SK-N-SH treated with all-trans-retinoic acid at 6 μM for 48 hours (cell line): Measurements from ENCODE around the gene NOP10.

Experiments used
- ATAC-seq: fragments of 200-7000 bp; cut with Tn5 transposase; 3 replicates; pipeline ENCODE4 v1.9.1; 2020; ENCODE audit warnings: mild to moderate bottlenecking, moderate library complexity
- ARNTL ChIP-seq: fragments of 450-650 bp; formaldehyde crosslinking; IDR thresholded peaks from 2 replicates; pipeline ENCODE4 v1.5.0; 2020; ENCODE audit warnings: low read depth, mild to moderate bottlenecking, moderate library complexity, borderline replicate concordance
- BACH2 ChIP-seq: fragments of 250-450 bp; sonication (Bioruptor Pico); IDR thresholded peaks from 2 replicates; pipeline ENCODE4 v1.9.0; 2021; ENCODE audit warnings: mild to moderate bottlenecking, borderline replicate concordance
- CSDC2 ChIP-seq: fragments of 250-450 bp; sonication (Bioruptor Pico); IDR thresholded peaks from 2 replicates; pipeline ENCODE4 v1.5.0; 2020; ENCODE audit warnings: mild to moderate bottlenecking, moderate library complexity
- GLIS3 ChIP-seq: fragments of 250-450 bp; sonication (Bioruptor Pico); IDR thresholded peaks from 2 replicates; pipeline ENCODE4 v1.5.0; 2020; ENCODE audit warnings: mild to moderate bottlenecking, moderate library complexity
- ISL1 ChIP-seq: fragments of 250-450 bp; sonication (Bioruptor Pico); IDR thresholded peaks from 2 replicates; pipeline ENCODE4 v2.1.2; 2022; ENCODE audit warnings: mild to moderate bottlenecking, moderate library complexity
- PPARA ChIP-seq: fragments of 250-450 bp; sonication (Bioruptor Pico); IDR thresholded peaks from 2 replicates; pipeline ENCODE4 v1.5.0; 2020; ENCODE audit warnings: mild to moderate bottlenecking, borderline replicate concordance
- RARB ChIP-seq: fragments of 250-450 bp; sonication (Bioruptor Pico); IDR thresholded peaks from 2 replicates; pipeline ENCODE4 v1.8.0; 2021; ENCODE audit warnings: mild to moderate bottlenecking, moderate library complexity
- SNAI2 ChIP-seq: fragments of 250-450 bp; sonication (Bioruptor Pico); IDR thresholded peaks from 2 replicates; pipeline ENCODE4 v1.5.0; 2020; ENCODE audit warnings: mild to moderate bottlenecking, moderate library complexity
- TCF4 ChIP-seq: fragments of 250-450 bp; sonication (Bioruptor Pico); IDR thresholded peaks from 2 replicates; pipeline ENCODE4 v1.8.0; 2021; ENCODE audit warnings: mild to moderate bottlenecking, moderate library complexity, borderline replicate concordance
- TOX ChIP-seq: fragments of 250-450 bp; sonication (Bioruptor Pico); IDR thresholded peaks from 2 replicates; pipeline ENCODE4 v1.8.0; 2021; ENCODE audit warnings: mild to moderate bottlenecking, moderate library complexity, borderline replicate concordance
- ZFP30 ChIP-seq: fragments of 450-650 bp; formaldehyde crosslinking; IDR thresholded peaks from 2 replicates; pipeline ENCODE4 v1.5.0; 2022; ENCODE audit warnings: mild to moderate bottlenecking, moderate library complexity
- ZNF565 ChIP-seq: fragments of 450-650 bp; formaldehyde crosslinking; conservative IDR thresholded peaks from 2 replicates; pipeline ENCODE4 v1.5.0; 2020; ENCODE audit warnings: low read depth, mild to moderate bottlenecking, moderate library complexity
- ZNF8 ChIP-seq: fragments of 450-650 bp; formaldehyde crosslinking; IDR thresholded peaks from 2 replicates; pipeline ENCODE4 v1.5.0; 2020; ENCODE audit warnings: mild to moderate bottlenecking, moderate library complexity
- TF ChIP-seq, protein P1 (sequence below): fragments of 250-450 bp; sonication (Bioruptor Pico); IDR thresholded peaks from 2 replicates; pipeline ENCODE4 v1.5.0; 2020; ENCODE audit warnings: mild to moderate bottlenecking, moderate library complexity
- TF ChIP-seq, protein P2 (sequence below): fragments of 250-450 bp; sonication (Bioruptor Pico); IDR thresholded peaks from 2 replicates; pipeline ENCODE4 v1.8.0; 2021; ENCODE audit warnings: low read depth, mild to moderate bottlenecking, moderate library complexity, borderline replicate concordance
- TF ChIP-seq, protein P3 (sequence below): fragments of 250-450 bp; sonication (Bioruptor Pico); IDR thresholded peaks from 2 replicates; pipeline ENCODE4 v1.5.1; 2020; ENCODE audit warnings: low read depth, mild to moderate bottlenecking, moderate library complexity
- TF ChIP-seq, protein P4 (sequence below): fragments of 250-450 bp; sonication (Bioruptor Pico); IDR thresholded peaks from 2 replicates; pipeline ENCODE4 v1.8.0; 2020; ENCODE audit warnings: mild to moderate bottlenecking, moderate library complexity, borderline replicate concordance
- TF ChIP-seq, protein P5 (sequence below): fragments of 250-450 bp; sonication (Bioruptor Pico); IDR thresholded peaks from 2 replicates; pipeline ENCODE4 v1.5.1; 2021; ENCODE audit warnings: mild to moderate bottlenecking, moderate library complexity

The NOP10 gene

DNA sequence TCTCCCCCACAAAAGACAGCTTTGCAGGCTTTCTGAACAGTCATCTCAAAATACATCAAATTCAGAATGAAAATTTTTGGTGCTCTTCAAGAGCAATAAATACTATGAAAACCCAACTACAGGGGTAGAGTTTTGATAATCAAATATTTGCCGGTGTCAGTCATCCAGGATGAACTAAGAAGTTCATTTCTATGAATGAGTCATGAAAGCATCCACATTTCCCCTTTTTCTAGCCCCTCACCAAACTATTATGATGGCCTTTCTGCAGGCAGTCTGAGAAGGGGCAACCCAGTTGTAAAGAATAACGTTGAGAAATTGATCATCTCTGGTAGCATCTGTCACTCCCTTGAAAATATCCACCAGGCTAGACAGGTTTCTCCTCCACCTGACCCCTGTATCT lies 27.2 kb upstream of the NOP10 start (continued):
- TF ChIP-seq TCF4 (no peak), ZNF8 (CRISPR knock-in tag) (no peak), BACH2 (CRISPR knock-in tag) (no peak)

DNA sequence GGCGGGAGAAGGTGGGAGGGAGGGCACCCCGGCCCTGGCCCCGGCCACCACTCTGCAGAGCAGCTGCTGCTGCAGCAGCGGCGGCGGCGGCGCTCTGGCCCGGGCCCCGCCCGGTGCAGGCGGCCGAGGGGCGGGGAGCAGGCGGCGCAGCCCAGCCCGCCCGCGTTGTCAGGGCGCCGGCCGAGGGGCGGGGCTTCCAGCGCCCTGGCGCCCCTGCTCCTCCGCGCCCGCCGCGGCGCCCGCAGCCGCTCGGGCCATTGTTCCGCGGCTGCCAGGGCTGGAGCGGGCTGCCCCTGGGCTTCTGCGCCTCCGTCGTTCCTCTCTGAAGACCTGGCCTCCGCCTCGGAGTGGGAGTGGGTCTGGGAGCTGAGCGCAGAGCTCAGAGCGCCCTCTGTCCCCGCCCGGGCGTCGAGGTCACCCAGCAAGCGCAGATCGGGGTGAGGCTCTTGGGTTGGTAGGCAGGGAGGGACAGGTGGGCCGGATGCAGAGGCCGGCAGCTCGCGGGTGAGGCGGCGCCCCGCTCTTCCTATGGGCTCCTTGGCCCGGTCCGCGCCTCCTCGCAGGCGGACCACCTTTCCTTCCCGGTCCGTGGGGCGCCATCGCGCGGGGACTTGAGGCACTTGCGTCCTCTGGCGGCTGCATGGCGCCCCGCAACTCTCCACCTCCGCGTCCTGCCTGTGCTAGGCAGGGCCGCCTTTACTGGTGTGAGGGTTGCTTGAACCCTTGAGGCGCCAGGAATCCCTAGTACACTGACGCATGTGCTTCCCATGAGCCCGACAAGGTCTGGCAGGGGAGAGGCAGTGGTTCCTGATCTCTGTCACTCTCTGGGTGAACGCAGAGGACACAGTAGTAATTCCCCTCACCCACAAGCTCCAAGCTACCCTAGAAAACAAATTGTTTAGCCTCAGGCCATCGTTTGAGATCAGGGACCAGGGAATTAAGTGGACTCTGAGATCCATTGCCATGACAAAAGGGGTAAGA lies 24.5 kb upstream of the NOP10 start, which contains the start of gene LPCAT4:
LPCAT4 (minus strand) TSS at position 96 of the 981 bp plus-strand sequence. CDS start 96 bp downstream, outside the sequence.
- peak; percentile 90 for ATAC-seq
- TF ChIP-seq, protein P1, sequence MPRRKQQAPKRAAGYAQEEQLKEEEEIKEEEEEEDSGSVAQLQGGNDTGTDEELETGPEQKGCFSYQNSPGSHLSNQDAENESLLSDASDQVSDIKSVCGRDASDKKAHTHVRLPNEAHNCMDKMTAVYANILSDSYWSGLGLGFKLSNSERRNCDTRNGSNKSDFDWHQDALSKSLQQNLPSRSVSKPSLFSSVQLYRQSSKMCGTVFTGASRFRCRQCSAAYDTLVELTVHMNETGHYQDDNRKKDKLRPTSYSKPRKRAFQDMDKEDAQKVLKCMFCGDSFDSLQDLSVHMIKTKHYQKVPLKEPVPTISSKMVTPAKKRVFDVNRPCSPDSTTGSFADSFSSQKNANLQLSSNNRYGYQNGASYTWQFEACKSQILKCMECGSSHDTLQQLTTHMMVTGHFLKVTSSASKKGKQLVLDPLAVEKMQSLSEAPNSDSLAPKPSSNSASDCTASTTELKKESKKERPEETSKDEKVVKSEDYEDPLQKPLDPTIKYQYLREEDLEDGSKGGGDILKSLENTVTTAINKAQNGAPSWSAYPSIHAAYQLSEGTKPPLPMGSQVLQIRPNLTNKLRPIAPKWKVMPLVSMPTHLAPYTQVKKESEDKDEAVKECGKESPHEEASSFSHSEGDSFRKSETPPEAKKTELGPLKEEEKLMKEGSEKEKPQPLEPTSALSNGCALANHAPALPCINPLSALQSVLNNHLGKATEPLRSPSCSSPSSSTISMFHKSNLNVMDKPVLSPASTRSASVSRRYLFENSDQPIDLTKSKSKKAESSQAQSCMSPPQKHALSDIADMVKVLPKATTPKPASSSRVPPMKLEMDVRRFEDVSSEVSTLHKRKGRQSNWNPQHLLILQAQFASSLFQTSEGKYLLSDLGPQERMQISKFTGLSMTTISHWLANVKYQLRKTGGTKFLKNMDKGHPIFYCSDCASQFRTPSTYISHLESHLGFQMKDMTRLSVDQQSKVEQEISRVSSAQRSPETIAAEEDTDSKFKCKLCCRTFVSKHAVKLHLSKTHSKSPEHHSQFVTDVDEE (CRISPR knock-in tag) = 0 out of 2 replicates have a peak, but pooled peaks have one; percentile 35
- TF ChIP-seq ZNF565 (CRISPR knock-in tag) (0 out of 2 replicates have a peak, but pooled peaks have one; percentile 61), CSDC2 (CRISPR knock-in tag) (0 out of 2 replicates have a peak, but pooled peaks have one; percentile 14)
- TF ChIP-seq, protein P2, sequence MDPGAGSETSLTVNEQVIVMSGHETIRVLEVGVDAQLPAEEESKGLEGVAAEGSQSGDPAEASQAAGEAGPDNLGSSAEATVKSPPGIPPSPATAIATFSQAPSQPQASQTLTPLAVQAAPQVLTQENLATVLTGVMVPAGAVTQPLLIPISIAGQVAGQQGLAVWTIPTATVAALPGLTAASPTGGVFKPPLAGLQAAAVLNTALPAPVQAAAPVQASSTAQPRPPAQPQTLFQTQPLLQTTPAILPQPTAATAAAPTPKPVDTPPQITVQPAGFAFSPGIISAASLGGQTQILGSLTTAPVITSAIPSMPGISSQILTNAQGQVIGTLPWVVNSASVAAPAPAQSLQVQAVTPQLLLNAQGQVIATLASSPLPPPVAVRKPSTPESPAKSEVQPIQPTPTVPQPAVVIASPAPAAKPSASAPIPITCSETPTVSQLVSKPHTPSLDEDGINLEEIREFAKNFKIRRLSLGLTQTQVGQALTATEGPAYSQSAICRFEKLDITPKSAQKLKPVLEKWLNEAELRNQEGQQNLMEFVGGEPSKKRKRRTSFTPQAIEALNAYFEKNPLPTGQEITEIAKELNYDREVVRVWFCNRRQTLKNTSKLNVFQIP = no peak

DNA sequence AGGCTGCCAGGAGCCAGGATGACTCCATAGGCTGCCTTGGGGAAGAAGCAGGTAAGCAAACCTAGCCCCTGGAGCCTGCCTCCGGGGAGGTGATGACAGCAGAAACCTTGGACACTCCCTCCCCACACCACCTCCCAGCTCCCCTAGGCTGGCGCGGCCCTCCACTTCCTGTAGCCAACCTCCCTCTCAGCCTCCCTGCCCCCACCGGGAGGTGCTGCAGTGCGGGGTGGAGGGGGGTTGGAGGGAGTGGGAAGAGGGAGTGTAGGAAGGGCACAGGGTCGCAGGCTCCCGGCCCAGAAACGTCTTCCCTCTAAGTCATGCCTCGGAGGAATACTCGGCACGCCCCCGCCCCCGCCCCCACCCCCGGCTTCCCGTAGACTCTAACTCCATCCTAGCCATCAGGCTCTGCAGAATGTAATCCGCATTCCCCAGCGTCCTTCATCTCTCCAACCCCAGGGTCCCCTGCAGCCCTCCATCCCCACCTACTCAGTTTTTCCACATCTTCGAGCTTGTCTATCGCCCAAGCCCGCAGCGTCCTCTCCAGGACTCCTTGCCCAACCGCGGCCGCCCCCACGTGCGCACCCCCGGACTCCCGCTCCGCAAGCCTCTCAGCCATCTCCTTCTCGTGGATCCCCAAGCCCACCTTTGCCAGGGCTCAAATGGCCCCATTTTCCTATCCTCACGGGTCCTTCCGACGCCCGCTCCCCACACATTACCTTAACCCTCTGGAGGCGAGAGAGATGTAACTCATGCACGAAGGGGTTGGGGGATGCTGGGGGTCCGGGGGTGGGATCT lies 23.5 kb upstream of the NOP10 start:
- ATAC-seq = peak; percentile 63
- TF ChIP-seq RARB (CRISPR knock-in tag) = no peak
- no peak for TF ChIP-seq TOX (CRISPR knock-in tag)
- TF ChIP-seq PPARA (CRISPR knock-in tag) = no peak
- TF ChIP-seq GLIS3 = no peak
- no peak for TF ChIP-seq TCF4
- no peak for TF ChIP-seq ZNF565 (CRISPR knock-in tag)
- no peak for TF ChIP-seq ARNTL
- TF ChIP-seq, protein P3, sequence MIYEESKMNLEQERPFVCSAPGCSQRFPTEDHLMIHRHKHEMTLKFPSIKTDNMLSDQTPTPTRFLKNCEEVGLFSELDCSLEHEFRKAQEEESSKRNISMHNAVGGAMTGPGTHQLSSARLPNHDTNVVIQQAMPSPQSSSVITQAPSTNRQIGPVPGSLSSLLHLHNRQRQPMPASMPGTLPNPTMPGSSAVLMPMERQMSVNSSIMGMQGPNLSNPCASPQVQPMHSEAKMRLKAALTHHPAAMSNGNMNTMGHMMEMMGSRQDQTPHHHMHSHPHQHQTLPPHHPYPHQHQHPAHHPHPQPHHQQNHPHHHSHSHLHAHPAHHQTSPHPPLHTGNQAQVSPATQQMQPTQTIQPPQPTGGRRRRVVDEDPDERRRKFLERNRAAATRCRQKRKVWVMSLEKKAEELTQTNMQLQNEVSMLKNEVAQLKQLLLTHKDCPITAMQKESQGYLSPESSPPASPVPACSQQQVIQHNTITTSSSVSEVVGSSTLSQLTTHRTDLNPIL = no peak
- TF ChIP-seq SNAI2 (CRISPR knock-in tag) = no peak
- no peak for TF ChIP-seq BACH2 (CRISPR knock-in tag)
- TF ChIP-seq, protein P4, sequence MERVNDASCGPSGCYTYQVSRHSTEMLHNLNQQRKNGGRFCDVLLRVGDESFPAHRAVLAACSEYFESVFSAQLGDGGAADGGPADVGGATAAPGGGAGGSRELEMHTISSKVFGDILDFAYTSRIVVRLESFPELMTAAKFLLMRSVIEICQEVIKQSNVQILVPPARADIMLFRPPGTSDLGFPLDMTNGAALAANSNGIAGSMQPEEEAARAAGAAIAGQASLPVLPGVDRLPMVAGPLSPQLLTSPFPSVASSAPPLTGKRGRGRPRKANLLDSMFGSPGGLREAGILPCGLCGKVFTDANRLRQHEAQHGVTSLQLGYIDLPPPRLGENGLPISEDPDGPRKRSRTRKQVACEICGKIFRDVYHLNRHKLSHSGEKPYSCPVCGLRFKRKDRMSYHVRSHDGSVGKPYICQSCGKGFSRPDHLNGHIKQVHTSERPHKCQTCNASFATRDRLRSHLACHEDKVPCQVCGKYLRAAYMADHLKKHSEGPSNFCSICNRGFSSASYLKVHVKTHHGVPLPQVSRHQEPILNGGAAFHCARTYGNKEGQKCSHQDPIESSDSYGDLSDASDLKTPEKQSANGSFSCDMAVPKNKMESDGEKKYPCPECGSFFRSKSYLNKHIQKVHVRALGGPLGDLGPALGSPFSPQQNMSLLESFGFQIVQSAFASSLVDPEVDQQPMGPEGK (CRISPR knock-in tag) = no peak
- no peak for TF ChIP-seq ISL1 (CRISPR knock-in tag)
- TF ChIP-seq, protein P5, sequence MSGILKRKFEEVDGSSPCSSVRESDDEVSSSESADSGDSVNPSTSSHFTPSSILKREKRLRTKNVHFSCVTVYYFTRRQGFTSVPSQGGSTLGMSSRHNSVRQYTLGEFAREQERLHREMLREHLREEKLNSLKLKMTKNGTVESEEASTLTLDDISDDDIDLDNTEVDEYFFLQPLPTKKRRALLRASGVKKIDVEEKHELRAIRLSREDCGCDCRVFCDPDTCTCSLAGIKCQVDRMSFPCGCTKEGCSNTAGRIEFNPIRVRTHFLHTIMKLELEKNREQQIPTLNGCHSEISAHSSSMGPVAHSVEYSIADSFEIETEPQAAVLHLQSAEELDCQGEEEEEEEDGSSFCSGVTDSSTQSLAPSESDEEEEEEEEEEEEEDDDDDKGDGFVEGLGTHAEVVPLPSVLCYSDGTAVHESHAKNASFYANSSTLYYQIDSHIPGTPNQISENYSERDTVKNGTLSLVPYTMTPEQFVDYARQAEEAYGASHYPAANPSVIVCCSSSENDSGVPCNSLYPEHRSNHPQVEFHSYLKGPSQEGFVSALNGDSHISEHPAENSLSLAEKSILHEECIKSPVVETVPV = no peak
- no peak for TF ChIP-seq ZFP30
- TF ChIP-seq, protein P1 (CRISPR knock-in tag) = no peak
- TF ChIP-seq ZNF8 (CRISPR knock-in tag) = no peak
- TF ChIP-seq CSDC2 (CRISPR knock-in tag) = no peak
